Breast epithelium (tissue), 4 donors: ENCODE data around the gene COX19. TPM values are rescaled to one million over a fixed set of nuclear protein-coding genes. Genes with fewer than 3 reads are reported as not detected.

Experiments
- DNase-seq, 2 donors: peaks; one replicate each; pipeline ENCODE4 v3.0.0-alpha.2; 2019; ENCODE audit warnings: low spot score in 2 of 2
- H3K27ac ChIP-seq, 2 donors: fragments of 200-600 bp; sonication (generic) in 1 of 2; one replicate each; pipeline ENCODE4 v1.5.1; 2016 to 2019; ENCODE audit warnings: mild to moderate bottlenecking in 1 of 2
- H3K27me3 ChIP-seq, 2 donors: fragments of 200-600 bp; sonication (generic) in 1 of 2; one replicate each; pipeline versions ENCODE4 v1.5.1 to v1.6.0; 2017 to 2019; ENCODE audit warnings: control low read depth in 1 of 2, mild to moderate bottlenecking in 1 of 2
- H3K36me3 ChIP-seq: fragments of 200-600 bp; one replicate; pipeline ENCODE4 v1.5.1; 2019
- H3K4me1 ChIP-seq, 2 donors: fragments of 200-600 bp; sonication (generic); one replicate each; pipeline ENCODE4 v1.5.1; 2016 to 2019; ENCODE audit warnings: control low read depth in 1 of 2
- H3K4me3 ChIP-seq, 3 donors: fragments of 200-600 bp; sonication (generic); 1 replicate in 2 of 3; 2 replicates in 1 of 3; pipeline ENCODE4 v1.5.1; 2016 to 2019; ENCODE audit warnings: mild to moderate bottlenecking in 3 of 3, moderate library complexity in 2 of 3
- H3K9me3 ChIP-seq, 2 donors: fragments of 200-600 bp; sonication (generic) in 1 of 2; one replicate each; pipeline ENCODE4 v1.5.1; 2016 to 2019; ENCODE audit warnings: control low read depth in 1 of 2
- CTCF ChIP-seq, 3 donors: fragments of 450-650 bp; IDR thresholded peaks; one replicate each; pipeline ENCODE4 v1.5.1; 2016 to 2017; ENCODE audit warnings: antibody characterized with exemption in 3 of 3, mild to moderate bottlenecking in 3 of 3, moderate library complexity in 3 of 3
- POLR2A ChIP-seq: fragments of 450-650 bp; IDR thresholded peaks from one replicate; pipeline ENCODE4 v1.6.1; 2016; ENCODE audit warnings: antibody characterized with exemption, mild to moderate bottlenecking, moderate library complexity
- POLR2AphosphoS5 ChIP-seq, 3 donors: sonication (generic); formaldehyde crosslinking; IDR thresholded peaks; one replicate each; pipeline ENCODE4 v1.6.1; 2017; ENCODE audit warnings: antibody characterized with exemption in 3 of 3
- intact Hi-C: fragments of 100-400 bp; cut with DNase I; formaldehyde crosslinking; loops from one replicate; pipeline ENCODE4 v1.15.1; 2023; ENCODE audit warnings: low total_unique reads
- total RNA-seq, 3 donors: library from RNA; depleted of rRNA; stranded (reverse); fragments of >200 nt; gene quantifications; one replicate each; pipeline ENCODE4 v1.1.0, GENCODE V29; 2016

Gene COX19
- total RNA-seq, 3 donors from 2014 or later = 8.5 to 17.3 (median 8.8) TPM

GRCh38 chr7:949021-949934, 26.1 kb downstream of the COX19 start:
- Histone ChIP-seq H3K36me3 (no peaks in the 10 kb centered on the region), H3K27ac (peak overlapping the region in 1 of 2 donors; percentile 19), H3K27me3 (peaks cover 0 to 21% of the 10 kb centered on the region in 2 donors), H3K4me3 (no peak overlapping the region), H3K4me1 (peaks cover 0 to 4% of the 10 kb centered on the region in 2 donors), H3K9me3 (no peaks in the 10 kb centered on the region)
- intact Hi-C loops = no loop called here
- DNase-seq = peak in 1 of 2 donors; percentile 40
- no peak for TF ChIP-seq POLR2A
- TF ChIP-seq POLR2AphosphoS5 (IDR thresholded peaks at IDR 0.05) = no peak
- no peak for TF ChIP-seq CTCF (IDR thresholded peaks at IDR 0.05)

- peaks cover 0 to 8% of the 10 kb centered on the region in 2 donors for H3K27me3 ChIP-seq
- H3K4me1 ChIP-seq = peaks cover 0 to 4% of the 10 kb centered on the region in 2 donors
- no peaks in the 10 kb centered on the region for H3K9me3 ChIP-seq
- H3K36me3 ChIP-seq = no peaks in the 10 kb centered on the region
- H3K27ac ChIP-seq = no peak overlapping the region
- intact Hi-C loops = no loop called here
- no peak overlapping the region for H3K4me3 ChIP-seq
- no peak for DNase-seq
- TF ChIP-seq POLR2A (no peak), POLR2AphosphoS5 (IDR thresholded peaks at IDR 0.05) (no peak), CTCF (IDR thresholded peaks at IDR 0.05) (no peak)
Observed at GRCh38 chr7:947391-948210, 27.7 kb downstream of the COX19 start.

GRCh38 chr7:946256-946996, 28.9 kb downstream of the COX19 start:
- Histone ChIP-seq H3K9me3 (no peaks in the 10 kb centered on the region), H3K27me3 (peaks cover 0 to 5% of the 10 kb centered on the region in 2 donors), H3K27ac (peak overlapping the region; percentile 86 to 95), H3K4me3 (peak overlapping the region in 2 of 3 donors; percentile 42 to 57), H3K4me1 (peaks cover 0 to 4% of the 10 kb centered on the region in 2 donors), H3K36me3 (no peaks in the 10 kb centered on the region)
- no peak for TF ChIP-seq CTCF (IDR thresholded peaks at IDR 0.05)
- TF ChIP-seq POLR2AphosphoS5 (IDR thresholded peaks at IDR 0.05) = no peak
- no peak for TF ChIP-seq POLR2A
- intact Hi-C loops = no loop called here
- DNase-seq = no peak

GRCh38 chr7:945556-946255, 29.6 kb downstream of the COX19 start:
- intact Hi-C loops = no loop called here
- H3K4me1 ChIP-seq = peaks cover 0 to 4% of the 10 kb centered on the region in 2 donors
- H3K27me3 ChIP-seq = peaks cover 0 to 5% of the 10 kb centered on the region in 2 donors
- H3K9me3 ChIP-seq = no peaks in the 10 kb centered on the region
- peak overlapping the region in 2 of 3 donors; percentile 42 to 57 for H3K4me3 ChIP-seq
- TF ChIP-seq POLR2A = no peak
- TF ChIP-seq POLR2AphosphoS5 (IDR thresholded peaks at IDR 0.05) = peak in 1 of 3 donors; percentile 34
- peak overlapping the region; percentile 86 to 95 for H3K27ac ChIP-seq
- peak; percentile 88 to 95 for DNase-seq
- no peaks in the 10 kb centered on the region for H3K36me3 ChIP-seq
